Measurements from ENCODE around the gene DDX41. TPM values are rescaled to one million over a fixed set of nuclear protein-coding genes. Genes with fewer than 3 reads are reported as not detected.
"Not testable (repeated sequence)": the region's sequence is repeated elsewhere in the genome, so short reads cannot be mapped to it uniquely, and the experiment has no call there.

The DDX41 gene
- total RNA-seq, 1 donor from 2014 or later: 56.3 TPM

GRCh38 chr5:177537389-177538361, 20.9 kb upstream of the DDX41 start:
- DNase-seq (ENCODE audit: low spot score): peak; percentile 72

GRCh38 chr5:177536386-177536785, 19.6 kb upstream of the DDX41 start:
- no peak for DNase-seq (ENCODE audit: low spot score)

GRCh38 chr5:177535125-177535524, 18.4 kb upstream of the DDX41 start:
- no peak for DNase-seq (ENCODE audit: low spot score)

GRCh38 chr5:177534433-177534832, 17.7 kb upstream of the DDX41 start:
- not testable (repeated sequence) for DNase-seq (ENCODE audit: low spot score)

- DNase-seq (ENCODE audit: low spot score): no peak
Observed at GRCh38 chr5:177531209-177531940, 14.6 kb upstream of the DDX41 start.

GRCh38 chr5:177530638-177531037, 13.9 kb upstream of the DDX41 start:
- no peak for DNase-seq (ENCODE audit: low spot score)

- DNase-seq (ENCODE audit: low spot score): no peak
Observed at GRCh38 chr5:177529247-177530203, 12.8 kb upstream of the DDX41 start.

GRCh38 chr5:177528631-177529030, 11.9 kb upstream of the DDX41 start:
- DNase-seq (ENCODE audit: low spot score): no peak

- DNase-seq (ENCODE audit: low spot score): no peak
Observed at GRCh38 chr5:177527595-177527994, 10.8 kb upstream of the DDX41 start.

- DNase-seq (ENCODE audit: low spot score): no peak
Observed at GRCh38 chr5:177526791-177527190, 10.0 kb upstream of the DDX41 start.

GRCh38 chr5:177526191-177526590, 9.4 kb upstream of the DDX41 start:
- no peak for DNase-seq (ENCODE audit: low spot score)

- no peak for DNase-seq (ENCODE audit: low spot score)
Observed at GRCh38 chr5:177524941-177525655, 8.3 kb upstream of the DDX41 start.

- no peak for DNase-seq (ENCODE audit: low spot score)
Observed at GRCh38 chr5:177524539-177524900, 7.8 kb upstream of the DDX41 start.

- no peak for DNase-seq (ENCODE audit: low spot score)
Observed at GRCh38 chr5:177523711-177524538, 7.2 kb upstream of the DDX41 start.

- no peak for DNase-seq (ENCODE audit: low spot score)
Observed at GRCh38 chr5:177520916-177521513, 4.3 kb upstream of the DDX41 start.

- no peak for DNase-seq (ENCODE audit: low spot score)
Observed at GRCh38 chr5:177520271-177520670, 3.5 kb upstream of the DDX41 start.

- DNase-seq (ENCODE audit: low spot score): no peak
Observed at GRCh38 chr5:177519463-177520235, 2.9 kb upstream of the DDX41 start.

GRCh38 chr5:177515580-177515979, 1.2 kb downstream of the DDX41 start:
- DNase-seq (ENCODE audit: low spot score): no peak

- no peak for DNase-seq (ENCODE audit: low spot score)
Observed at GRCh38 chr5:177514541-177514940, 2.2 kb downstream of the DDX41 start.

Measured in umbilical cord (tissue), 2 donors.